LNCaP clone FGC (cell line): ENCODE measurements around the gene GARIN5A.

Experiments used
- DNase-seq: peaks from one replicate; pipeline ENCODE4 v3.0.0-alpha.2; 2011; ENCODE audit warnings: low read depth
- H3K4me3 ChIP-seq: 2 replicates; pipeline ENCODE4 v1.5.1; 2011; ENCODE audit warnings: mild to moderate bottlenecking, low read depth, low read length, control low read depth
- CTCF ChIP-seq: IDR thresholded peaks from 2 replicates; pipeline ENCODE4 v1.5.1; 2012; ENCODE audit warnings: mild to moderate bottlenecking; ENCODE audit not compliant: control insufficient read depth, insufficient read depth; ENCODE audit errors: extremely low read depth

GARIN5A gene

GRCh38 chr19:50516964-50517703, 40.5 kb upstream of the GARIN5A start:
- H3K4me3 ChIP-seq, result no peak overlapping the region
- TF ChIP-seq CTCF, result no peak
- no peak for DNase-seq

- no peak for DNase-seq
- no peak overlapping the region for H3K4me3 ChIP-seq
- TF ChIP-seq CTCF, result no peak
Measured at GRCh38 chr19:50516456-50516855, 39.8 kb upstream of the GARIN5A start.

- H3K4me3 ChIP-seq, result no peak overlapping the region
- DNase-seq, result no peak
- no peak for TF ChIP-seq CTCF
Measured at GRCh38 chr19:50515168-50515561, 38.5 kb upstream of the GARIN5A start.

- no peak for DNase-seq
- no peak overlapping the region for H3K4me3 ChIP-seq
- no peak for TF ChIP-seq CTCF
Measured at GRCh38 chr19:50514346-50515167, 37.9 kb upstream of the GARIN5A start.

- no peak for TF ChIP-seq CTCF
- H3K4me3 ChIP-seq, result no peak within 1 kb of the TSS
- DNase-seq, result no peak
Measured at GRCh38 chr19:50513746-50514345, 37.2 kb upstream of the GARIN5A start, which contains the start of gene ASPDH. Gene ASPDH, minus strand, starts transcription at chr19:50513913. Its CDS starts 90 bp downstream, at chr19:50513823.

GRCh38 chr19:50512999-50513745, 36.5 kb upstream of the GARIN5A start:
- no peak overlapping the region for H3K4me3 ChIP-seq
- no peak for TF ChIP-seq CTCF
- DNase-seq, result no peak
